AG08396 (cell line): ENCODE measurements around the gene PIKFYVE.
"Not testable (repeated sequence)": the region's sequence is repeated elsewhere in the genome, so short reads cannot be mapped to it uniquely, and the experiment has no call there.

Experiments
- DNase-seq: peaks from one replicate; pipeline ENCODE4 v3.0.0; 2012; ENCODE audit warnings: low spot score, mixed read lengths

Gene PIKFYVE, protein sequence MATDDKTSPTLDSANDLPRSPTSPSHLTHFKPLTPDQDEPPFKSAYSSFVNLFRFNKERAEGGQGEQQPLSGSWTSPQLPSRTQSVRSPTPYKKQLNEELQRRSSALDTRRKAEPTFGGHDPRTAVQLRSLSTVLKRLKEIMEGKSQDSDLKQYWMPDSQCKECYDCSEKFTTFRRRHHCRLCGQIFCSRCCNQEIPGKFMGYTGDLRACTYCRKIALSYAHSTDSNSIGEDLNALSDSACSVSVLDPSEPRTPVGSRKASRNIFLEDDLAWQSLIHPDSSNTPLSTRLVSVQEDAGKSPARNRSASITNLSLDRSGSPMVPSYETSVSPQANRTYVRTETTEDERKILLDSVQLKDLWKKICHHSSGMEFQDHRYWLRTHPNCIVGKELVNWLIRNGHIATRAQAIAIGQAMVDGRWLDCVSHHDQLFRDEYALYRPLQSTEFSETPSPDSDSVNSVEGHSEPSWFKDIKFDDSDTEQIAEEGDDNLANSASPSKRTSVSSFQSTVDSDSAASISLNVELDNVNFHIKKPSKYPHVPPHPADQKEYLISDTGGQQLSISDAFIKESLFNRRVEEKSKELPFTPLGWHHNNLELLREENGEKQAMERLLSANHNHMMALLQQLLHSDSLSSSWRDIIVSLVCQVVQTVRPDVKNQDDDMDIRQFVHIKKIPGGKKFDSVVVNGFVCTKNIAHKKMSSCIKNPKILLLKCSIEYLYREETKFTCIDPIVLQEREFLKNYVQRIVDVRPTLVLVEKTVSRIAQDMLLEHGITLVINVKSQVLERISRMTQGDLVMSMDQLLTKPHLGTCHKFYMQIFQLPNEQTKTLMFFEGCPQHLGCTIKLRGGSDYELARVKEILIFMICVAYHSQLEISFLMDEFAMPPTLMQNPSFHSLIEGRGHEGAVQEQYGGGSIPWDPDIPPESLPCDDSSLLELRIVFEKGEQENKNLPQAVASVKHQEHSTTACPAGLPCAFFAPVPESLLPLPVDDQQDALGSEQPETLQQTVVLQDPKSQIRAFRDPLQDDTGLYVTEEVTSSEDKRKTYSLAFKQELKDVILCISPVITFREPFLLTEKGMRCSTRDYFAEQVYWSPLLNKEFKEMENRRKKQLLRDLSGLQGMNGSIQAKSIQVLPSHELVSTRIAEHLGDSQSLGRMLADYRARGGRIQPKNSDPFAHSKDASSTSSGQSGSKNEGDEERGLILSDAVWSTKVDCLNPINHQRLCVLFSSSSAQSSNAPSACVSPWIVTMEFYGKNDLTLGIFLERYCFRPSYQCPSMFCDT (N-terminal part only)

DNA sequence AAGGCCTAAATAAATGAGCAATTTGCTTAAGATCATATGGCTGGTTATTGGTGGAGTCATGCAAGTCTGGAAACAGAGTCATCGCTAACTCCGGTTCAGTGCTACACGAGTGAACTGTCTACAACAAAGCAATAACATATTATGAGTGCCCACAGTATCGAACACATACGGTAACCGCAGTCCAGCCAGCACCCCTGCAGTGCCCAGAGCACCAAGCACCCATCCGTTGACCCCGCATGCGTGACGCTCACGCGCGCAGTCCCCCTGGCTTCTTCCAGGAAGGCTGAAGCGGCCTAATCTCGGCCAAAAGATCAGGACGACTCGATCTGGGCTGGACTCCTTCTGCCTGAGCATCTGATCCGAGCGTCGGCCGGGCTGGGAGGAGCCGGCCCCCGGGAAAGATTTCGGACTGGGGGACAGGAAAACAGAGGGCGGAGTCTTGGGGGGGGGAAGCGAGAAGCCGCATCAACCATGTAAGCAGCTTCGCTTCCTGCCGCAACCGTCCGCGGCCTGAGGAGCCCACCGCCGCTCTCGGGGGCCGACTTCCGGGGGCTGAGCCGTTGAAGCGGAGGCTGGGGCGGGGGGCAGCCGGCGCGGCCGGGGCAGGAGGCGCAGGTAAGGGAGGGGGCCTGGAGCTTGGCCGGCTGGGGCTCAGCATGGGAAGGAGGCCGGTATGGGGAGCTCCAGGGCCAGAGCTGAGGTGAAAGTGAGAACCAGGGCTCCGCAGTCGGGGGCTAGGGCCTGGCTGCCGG is at the start of gene PIKFYVE:
Gene PIKFYVE, plus strand, starts transcription at position 455 of the 752 bp plus-strand sequence. CDS start 5,265 bp downstream, outside the sequence.
- peak; percentile 96 for DNase-seq

DNA sequence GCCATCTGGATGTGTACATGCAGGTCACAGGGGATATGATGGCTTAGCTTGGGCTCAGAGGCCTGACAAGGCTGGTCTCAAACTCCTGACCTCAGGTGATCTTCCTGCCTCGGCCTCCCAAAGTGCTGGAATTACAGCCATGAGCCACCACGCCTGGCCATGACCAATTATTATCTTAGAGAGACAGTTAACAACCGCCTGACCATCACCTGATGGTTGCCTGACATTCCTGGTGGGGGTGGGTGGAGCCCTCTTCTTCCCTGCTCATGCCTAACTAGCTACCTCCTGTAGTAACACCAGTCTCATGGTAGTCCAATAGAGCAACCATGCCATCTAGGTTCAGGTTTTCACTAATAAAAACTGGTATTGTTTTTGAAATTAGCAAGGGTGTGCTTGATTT is 44.2 kb upstream of the PIKFYVE start:
- DNase-seq = not testable (repeated sequence)

DNA sequence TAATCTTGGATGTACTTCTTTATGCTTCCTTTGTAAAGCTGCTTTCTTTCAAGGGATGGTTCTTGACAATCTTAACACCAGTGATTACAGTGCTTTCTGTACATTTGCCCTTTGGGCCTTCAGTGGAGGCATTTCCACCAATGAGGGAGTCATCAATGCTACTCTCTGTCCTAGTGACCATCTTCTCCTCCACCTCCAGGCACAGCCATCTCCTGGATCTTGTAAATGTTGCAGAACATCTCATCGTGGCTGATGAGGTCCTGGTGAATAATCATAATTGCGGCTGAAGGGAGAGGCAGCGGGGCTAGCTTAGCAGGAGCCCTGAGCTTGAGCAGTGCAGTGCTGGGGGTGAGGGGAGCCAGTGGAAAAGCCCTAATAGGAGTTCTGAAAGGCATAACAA is 43.7 kb upstream of the PIKFYVE start:
- peak; percentile 31 for DNase-seq

DNA sequence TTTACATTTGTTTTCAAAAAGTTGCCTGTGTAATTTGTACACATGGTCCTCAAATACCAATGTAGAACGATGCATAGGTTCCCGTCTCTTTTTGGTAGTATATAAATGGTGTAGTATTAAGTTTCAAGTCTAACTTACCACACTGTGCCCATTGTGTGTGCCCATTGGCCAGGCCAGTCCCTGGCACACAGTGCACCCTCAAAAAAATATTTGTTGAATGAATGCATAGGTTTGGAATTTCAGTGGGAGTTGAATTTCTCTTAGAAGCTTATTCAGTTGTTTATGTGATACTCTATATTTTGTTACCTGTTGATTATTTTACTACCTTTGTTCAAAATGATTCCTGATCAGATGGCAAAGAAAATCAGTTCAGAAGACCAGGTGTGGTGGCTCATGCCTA is 41.3 kb upstream of the PIKFYVE start:
- DNase-seq = peak; percentile 36

DNA sequence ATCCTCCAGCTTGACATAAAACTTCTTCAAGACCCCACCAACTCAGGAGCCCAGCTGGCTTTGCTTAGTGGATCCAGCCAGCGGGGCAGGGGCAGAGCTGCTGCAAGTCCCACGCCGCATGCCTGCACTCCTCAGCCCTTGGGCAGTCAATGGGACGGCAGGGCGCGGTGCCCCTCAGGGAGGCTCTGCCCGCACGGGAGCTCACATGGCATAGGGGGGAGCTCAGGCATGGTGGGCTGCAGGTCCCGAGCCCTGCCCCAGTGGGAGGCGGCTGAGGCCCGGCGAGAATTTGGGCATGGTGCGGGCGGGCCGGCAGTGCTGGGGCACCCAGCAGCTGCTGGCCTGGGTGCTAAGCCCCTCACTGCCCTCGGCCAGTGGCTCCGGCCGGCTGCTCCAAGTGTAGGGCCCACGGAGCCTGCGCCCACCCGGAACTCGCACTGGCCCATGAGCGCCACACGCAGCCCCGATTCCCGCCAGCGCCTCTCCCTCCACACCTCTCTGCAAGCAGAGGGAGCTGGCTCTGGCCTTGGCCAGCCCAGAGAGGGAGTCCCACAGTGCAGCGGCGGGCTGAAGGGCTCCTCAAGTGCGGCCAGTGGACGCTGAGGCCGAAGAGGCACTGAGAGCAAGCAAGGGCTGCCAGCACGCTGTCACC is 38.3 kb upstream of the PIKFYVE start:
- no peak for DNase-seq

DNA sequence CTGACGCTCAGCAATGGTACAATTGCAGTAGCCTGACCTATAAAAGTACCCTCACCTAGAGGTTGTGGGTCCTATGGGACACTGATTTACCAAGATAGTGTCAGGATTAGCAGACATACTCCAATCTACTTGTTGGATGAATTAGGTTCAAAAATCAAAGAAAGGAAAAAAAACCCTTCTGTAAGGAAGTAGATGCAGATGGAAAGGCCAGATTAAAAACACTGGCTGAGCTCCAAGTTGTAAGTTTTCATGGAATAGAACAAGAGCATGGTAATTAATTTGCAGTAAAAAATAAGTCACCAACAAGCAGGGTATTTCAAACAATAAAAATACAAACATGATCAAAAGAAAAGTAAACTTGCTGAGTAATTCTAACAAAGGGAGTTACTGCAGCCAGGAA is 37.6 kb upstream of the PIKFYVE start:
- no peak for DNase-seq

DNA sequence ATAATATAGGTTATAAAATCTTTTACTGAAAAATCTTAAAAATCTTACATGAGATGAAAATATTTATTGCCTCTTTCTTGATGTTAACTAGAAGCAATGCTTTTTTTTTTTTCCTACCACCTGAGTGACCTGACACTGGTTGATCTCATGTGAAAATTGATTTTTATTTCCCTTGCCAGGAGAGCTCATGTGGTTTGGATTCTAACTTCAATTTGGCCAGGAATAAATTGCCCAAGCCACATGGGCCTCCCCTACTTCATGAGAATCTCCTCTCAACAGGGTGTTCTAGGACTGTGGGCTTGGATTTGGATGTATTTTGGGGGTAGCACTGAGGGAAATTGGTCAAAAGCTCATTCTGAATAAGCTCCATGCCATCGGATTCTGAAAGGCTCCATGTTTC is 31.3 kb upstream of the PIKFYVE start:
- DNase-seq = no peak

DNA sequence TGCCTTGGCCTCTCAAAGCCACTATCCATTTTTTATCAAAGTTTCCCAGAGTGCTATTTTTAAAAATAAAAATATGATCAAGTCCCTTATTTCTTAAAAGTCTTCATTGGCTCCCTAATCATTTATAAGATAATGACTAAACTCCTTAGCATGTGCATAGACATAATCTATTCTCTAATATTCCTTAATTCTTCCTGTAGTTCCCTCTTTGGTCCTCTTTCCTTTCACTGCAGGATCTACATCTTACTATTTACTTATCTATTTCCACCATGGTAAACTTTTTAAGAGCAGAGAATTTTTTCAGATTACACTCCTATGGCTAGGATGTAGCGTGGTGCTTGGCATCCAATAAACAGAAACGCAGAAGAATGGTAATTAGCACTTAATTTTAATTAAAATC is 30.2 kb upstream of the PIKFYVE start:
- DNase-seq = no peak

DNA sequence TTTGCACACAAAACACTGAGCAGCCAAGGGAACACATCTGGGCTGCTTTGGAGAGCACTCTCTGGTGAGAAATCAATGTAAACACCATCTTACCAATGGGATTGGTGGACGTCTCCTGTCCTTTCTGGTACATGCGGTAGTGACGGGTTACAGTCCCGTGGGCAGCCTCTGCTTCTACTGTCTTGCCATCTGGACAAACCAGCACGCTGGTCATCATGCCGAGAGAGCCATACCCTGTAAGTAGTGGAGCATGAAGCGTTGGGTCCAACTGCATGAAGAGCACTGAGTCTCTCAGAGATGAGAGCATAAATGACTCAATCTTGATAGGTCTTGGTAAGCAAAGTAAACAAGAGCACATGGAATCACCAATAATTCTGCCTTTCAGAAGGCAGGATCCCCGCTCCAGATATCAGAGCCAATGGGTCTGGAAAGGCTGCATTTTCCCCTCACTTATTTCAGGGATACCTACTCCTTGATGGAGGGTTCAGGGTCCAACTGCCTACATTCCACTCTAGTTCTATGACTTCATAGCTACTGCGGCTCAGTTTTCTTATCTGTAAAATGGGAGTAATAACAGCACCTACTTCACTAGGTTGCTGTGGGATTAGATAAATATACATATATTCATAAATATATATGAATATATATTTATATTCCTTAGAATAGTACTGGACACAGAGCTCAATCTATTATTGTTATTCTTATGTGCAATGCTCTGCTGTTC is 26.1 kb upstream of the PIKFYVE start:
- DNase-seq = no peak

DNA sequence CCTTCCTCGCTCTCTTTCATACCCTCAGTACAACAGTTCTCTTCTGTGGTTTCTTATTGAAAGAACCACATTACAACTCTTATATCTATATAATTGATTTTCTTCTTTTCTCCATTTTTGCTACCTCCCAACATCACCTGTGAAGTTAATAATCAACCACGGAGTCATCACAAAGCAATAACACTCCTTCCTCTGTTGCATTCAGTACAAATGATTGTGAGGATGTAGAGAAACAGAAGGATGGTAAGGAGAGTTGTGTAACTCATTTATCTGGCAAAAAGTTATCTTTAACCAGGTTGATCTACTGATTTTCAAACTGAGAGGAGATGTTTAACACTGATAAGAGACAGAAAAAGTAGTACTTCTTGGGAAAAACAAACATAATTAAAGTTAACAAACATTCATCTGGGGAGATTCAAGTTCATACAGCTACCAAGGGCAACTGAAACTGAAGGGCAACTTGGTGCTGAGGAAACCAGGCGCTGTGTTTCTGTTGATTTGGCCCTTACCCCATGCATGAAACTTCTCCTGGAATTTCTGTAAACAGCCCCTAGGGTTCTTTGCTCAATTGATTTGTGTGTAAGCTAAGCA is 25.3 kb upstream of the PIKFYVE start:
- DNase-seq = no peak

DNA sequence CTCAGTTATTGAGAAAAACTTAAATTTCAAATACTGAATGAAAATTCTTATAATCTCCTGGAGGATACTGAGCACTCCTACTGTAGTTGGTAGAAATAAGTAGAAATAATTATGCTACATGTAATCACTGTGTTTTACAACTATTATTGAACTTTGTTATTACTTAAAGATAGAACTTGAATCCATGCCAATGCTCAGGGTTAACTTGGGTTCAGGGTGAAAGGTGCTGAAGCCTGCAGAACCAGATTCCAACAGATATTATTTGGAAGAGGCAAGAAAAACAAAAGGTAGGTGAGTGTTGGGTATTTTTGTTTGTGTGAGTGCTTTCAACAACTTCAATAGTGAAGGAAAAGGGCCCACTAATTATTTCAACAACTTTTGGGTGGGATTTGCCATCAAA is 21.6 kb upstream of the PIKFYVE start:
- DNase-seq = no peak

DNA sequence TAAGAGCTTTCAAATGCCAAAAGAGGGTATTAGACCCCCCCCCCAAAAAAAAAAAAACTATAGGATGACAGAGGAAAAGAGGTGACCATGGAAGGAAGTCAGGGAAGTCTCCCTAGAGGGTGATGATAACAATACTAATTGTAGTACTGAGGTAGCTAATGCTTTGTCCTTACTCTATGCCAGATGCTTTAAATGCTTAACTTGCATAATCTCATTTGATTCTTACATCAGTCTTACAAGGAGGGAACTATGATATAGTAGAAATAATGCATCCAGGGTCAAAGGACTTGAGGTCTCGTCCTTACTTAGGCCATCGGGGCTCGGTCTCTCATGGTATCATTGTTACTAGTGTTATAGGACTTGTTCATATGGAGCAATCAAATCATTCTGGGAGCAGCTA is 20.3 kb upstream of the PIKFYVE start:
- DNase-seq = no peak

DNA sequence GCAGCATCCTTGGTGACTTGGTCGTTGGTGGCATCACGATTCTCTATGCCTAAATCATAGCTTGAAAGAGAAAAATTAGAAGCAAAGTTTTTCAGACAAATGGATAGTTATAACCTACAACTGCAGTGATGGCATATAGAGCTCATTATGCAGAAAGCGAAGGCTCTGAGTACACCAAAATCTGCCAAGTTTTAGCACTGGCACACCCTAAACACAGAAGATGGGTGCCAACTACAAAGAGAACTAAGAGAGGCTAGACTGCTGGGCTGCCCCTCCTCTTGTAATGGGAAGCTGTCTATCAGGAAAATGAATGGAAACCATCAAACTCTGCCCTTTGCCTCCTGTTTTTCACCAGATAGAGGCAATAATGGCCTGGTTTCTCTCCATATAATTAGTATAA is 17.5 kb upstream of the PIKFYVE start:
- DNase-seq = no peak

DNA sequence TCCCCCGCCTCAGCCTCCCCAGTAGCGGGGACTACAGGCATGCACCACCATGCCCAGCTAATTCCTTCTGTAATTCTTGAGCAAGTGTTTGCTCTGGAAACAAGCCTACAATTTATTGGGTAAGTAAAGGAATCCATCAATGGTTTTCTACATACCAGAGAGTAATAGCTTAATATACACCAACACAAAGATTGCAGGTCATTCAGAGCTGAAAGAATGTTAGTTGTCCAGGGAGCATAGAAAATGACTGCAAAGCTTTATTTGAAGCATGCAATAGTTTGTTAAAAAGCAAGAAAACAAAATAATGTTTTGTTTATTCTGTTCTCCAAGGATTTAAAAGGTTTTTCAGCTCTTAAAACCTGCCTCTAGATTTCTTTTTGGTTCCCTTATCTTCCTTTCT is 16.8 kb upstream of the PIKFYVE start:
- DNase-seq = no peak

DNA sequence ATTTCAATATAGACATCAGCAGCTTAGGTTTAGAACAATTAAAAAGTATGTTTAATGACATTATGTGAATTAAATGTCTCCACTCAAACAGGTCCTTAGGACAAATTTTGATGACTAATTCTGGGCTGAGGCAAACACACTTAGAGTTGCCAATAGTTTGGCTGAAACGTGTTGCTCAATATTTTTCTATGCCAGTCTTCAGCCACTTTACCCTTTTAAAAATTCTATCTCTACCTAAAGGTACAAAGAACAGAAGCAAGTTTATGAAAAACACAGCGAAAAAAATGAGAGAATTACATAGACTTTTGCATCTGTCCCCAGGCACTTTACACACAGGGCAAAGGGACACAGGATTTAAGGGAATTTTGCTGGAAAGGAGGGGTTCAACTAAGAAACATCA is 15.7 kb upstream of the PIKFYVE start:
- peak; percentile 15 for DNase-seq

DNA sequence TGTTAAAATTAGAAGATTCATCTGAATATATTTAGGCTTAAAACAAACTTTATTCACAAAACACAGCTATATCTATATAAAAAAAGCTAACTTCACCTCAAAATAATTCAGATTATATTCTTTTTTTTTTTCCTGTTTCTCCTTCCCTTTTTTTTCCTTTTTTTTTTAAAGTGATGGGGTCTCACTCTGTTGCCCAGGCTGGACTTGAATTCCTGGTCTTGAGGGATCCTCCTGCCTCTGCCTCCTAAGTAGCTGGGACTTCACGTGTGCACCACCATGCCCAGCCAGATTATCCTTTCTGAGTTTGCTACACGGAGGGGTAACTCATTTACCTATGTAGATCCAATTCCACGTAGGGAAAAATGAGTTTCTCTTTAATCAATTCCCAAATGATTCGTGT is 15.0 kb upstream of the PIKFYVE start:
- no peak for DNase-seq

DNA sequence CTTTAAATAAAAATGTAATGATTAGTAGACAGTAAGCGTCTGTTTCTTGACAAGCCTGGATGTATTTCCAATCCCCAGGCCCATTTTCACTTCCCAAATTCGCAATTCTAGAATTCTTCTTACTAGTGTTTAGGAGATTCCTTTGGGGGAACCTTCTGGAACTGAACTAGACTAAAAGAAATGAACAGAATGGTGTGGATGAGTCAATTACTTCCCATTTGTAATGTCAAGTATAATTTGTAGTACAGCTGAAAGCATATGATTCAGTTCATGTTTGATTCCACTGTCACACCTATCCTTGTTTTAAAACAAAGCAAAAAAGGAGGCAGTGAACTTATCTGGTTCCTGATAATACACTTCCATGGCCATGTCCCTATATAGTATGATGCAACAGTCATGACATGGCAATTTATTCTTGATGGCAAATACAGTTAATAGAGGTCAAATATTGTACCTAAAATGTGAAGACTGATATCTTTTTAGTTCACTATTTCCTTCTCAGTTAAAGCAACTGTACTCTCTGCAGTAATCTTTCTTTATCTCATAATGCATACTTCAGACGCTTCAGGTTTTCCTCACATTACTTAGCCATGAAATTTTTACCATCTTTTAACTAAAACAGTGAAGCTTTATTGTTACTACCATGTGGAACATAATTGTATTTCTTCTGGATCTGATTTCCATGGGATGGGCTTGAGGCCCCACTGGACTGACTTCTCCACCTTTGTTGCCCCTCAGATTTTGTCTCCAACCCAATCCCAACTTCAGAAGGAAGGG is 13.2 kb upstream of the PIKFYVE start:
- no peak for DNase-seq

DNA sequence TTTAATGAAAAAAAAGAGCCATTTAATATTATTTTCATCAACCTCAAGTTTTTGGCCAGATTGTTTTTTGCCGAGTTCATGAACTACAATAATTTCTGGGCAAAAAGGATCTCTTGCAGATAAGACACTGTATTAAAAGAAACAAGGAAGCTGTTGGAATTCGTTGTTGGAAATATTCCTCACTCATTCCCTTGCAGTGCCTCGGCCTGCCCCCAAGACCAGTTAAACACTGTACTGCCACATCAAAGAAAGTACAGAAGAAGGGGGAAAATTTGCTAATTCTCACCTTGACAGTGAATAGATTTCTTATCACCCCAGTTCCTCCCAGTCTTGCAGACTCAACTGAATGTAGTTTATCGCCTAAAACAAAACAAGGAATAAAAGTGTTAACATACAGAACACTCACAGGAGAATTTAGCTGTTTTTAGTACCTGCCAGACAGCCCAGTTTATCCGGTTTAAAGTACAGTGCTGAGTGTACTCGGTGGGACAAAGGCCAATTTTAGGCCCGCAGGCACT is 12.4 kb upstream of the PIKFYVE start:
- peak; percentile 12 for DNase-seq
